Fibroblast of lung (primary cell): ENCODE data around the gene NKX2-3. TPM values are rescaled to one million over a fixed set of nuclear protein-coding genes. Genes with fewer than 3 reads are reported as not detected.

Experiments
- DNase-seq, 2 donors: peaks; one replicate each; pipeline versions ENCODE4 v3.0.0 to v3.0.0-alpha.2; 2010; ENCODE audit warnings: low read depth in 2 of 2
- H2AFZ ChIP-seq: 2 replicates; pipeline ENCODE4 v1.5.1; 2012; ENCODE audit warnings: low read length, control low read depth, inconsistent platforms
- H3K27ac ChIP-seq: 2 replicates; pipeline ENCODE4 v1.5.1; 2011; ENCODE audit warnings: low read length, control low read depth; ENCODE audit not compliant: insufficient read depth
- H3K27me3 ChIP-seq: 2 replicates; pipeline ENCODE4 v1.5.1; 2011; ENCODE audit warnings: mild to moderate bottlenecking, low read length; ENCODE audit not compliant: control insufficient read depth, insufficient read depth
- H3K36me3 ChIP-seq: 2 replicates; pipeline ENCODE4 v1.5.1; 2011; ENCODE audit warnings: low read length; ENCODE audit not compliant: control insufficient read depth, insufficient read depth
- H3K4me1 ChIP-seq: 2 replicates; pipeline ENCODE4 v1.5.1; 2011; ENCODE audit warnings: low read length; ENCODE audit not compliant: control insufficient read depth, insufficient read depth; ENCODE audit errors: extremely low read depth
- H3K4me2 ChIP-seq: 2 replicates; pipeline ENCODE4 v1.5.1; 2011; ENCODE audit warnings: low read length, control low read depth; ENCODE audit not compliant: insufficient read depth; ENCODE audit errors: extremely low read depth
- H3K4me3 ChIP-seq, 4 experiments: fragments of 200-600 bp in 1 of 4; sonication (generic) in 1 of 4; replicated peaks in 1 of 4; 2 replicates each; pipeline ENCODE4 v1.5.1; 2011 to 2016; ENCODE audit warnings: low read length in 4 of 4, low read depth in 3 of 4, mild to moderate bottlenecking in 3 of 4, control low read depth in 2 of 4, inconsistent platforms in 1 of 4, mixed read lengths in 1 of 4; ENCODE audit not compliant: insufficient read depth in 1 of 4; ENCODE audit errors: control extremely low read depth in 1 of 4
- H3K79me2 ChIP-seq: 2 replicates; pipeline ENCODE4 v1.5.1; 2012; ENCODE audit warnings: mild to moderate bottlenecking, low read length, inconsistent platforms; ENCODE audit not compliant: control insufficient read depth, insufficient read depth
- H3K9ac ChIP-seq: 2 replicates; pipeline ENCODE4 v1.5.1; 2011; ENCODE audit warnings: mild to moderate bottlenecking, low read length, control low read depth; ENCODE audit not compliant: insufficient read depth
- H3K9me3 ChIP-seq: 2 replicates; pipeline ENCODE4 v1.5.1; 2012; ENCODE audit warnings: low read depth, low read length; ENCODE audit not compliant: control insufficient read depth, insufficient read depth
- H4K20me1 ChIP-seq: 2 replicates; pipeline ENCODE4 v1.5.1; 2011; ENCODE audit warnings: low read length; ENCODE audit not compliant: control insufficient read depth, insufficient read depth; ENCODE audit errors: extremely low read depth
- CTCF ChIP-seq, 2 donors: IDR thresholded peaks in 1 of 2; conservative IDR thresholded peaks in 1 of 2; 1 replicate in 1 of 2; 2 replicates in 1 of 2; pipeline ENCODE4 v1.5.1; 2011 to 2012; ENCODE audit warnings: low read length in 2 of 2, control low read depth in 1 of 2, inconsistent platforms in 1 of 2, low read depth in 1 of 2, mild to moderate bottlenecking in 1 of 2
- EZH2 ChIP-seq: IDR thresholded peaks from 2 replicates; pipeline ENCODE4 v1.5.1; 2012; ENCODE audit warnings: low read length, control low read depth, mild to moderate bottlenecking; ENCODE audit errors: missing control alignments
- polyA plus RNA-seq, 2 donors: library from polyadenylated mRNA; depleted of rRNA in 1 of 2; stranded (reverse) in 1 of 2; unstranded in 1 of 2; fragments of >200 nt; gene quantifications; 2 replicates each; pipeline ENCODE4 v1.2.1, GENCODE V29; 2011 to 2012; ENCODE audit warnings: missing spikeins in 1 of 2
- total RNA-seq: library from RNA; depleted of rRNA; stranded (reverse); fragments of >200 nt; gene quantifications from 2 replicates; pipeline ENCODE4 v1.2.1, GENCODE V29; 2014

Gene NKX2-3
- total and polyA plus RNA-seq, 2 donors (not counting 1 experiment from before 2014, with no cell fraction given) = not detected

DNA sequence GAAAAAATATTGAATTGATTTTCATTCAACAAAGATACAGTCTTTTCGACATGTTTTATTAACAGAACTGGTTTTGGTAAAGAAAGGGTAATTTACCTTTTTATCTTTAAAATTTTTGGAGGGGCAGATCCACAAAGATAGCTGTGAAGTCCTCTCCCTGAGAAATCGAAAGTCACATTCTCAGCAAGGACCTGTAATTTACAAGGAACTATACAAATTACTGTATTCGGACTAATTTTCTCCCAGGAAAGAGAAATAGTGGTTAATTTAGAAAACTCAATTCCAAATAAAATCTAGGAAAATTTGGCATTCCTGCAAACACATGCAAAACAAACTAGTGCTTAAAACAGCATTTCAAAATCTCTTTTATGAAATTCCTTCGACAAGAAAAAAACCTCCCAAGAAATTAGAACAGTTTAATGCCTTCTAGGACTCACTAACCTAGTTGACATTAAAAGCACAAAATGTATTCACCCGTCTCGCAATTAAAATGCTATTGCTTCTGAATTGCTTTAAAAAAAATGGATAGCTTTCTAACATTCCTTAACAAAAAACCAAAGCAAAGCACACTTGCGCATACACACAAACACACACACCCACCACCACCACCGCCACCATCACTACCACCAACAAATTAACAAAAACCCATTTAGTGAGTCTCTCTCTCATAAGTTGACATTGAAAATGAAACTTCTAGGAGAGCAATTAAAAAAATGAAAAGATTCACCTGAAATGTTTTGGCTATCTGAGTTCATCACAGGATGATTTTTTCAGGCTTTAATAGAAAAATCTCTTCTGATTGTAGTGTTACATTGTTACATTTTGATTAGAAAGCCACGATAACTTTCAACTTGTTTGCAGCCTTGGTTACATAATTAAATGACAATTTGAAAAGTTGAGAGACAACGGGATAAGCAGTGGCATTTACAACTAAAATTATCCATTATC lies 4.0 kb upstream of the NKX2-3 start:
- Histone ChIP-seq H4K20me1 (peaks cover 3% of the 10 kb centered on the region), H3K4me3 (no peak overlapping the region), H3K79me2 (no peaks in the 10 kb centered on the region), H3K27ac (no peak overlapping the region), H3K9me3 (no peaks in the 10 kb centered on the region), H3K9ac (no peak overlapping the region), H3K4me1 (no peaks in the 10 kb centered on the region), H3K4me2 (no peak overlapping the region), H3K27me3 (peaks cover 89% of the 10 kb centered on the region), H3K36me3 (no peaks in the 10 kb centered on the region), H2AFZ (no peak overlapping the region)
- no peak for TF ChIP-seq EZH2
- no peak for TF ChIP-seq CTCF (conservative IDR thresholded peaks at IDR 0.05 in 1 of 2, IDR thresholded peaks at IDR 0.05 in 1 of 2; ENCODE audit: low read depth in 1 of 2, low read length in 2 of 2)
- peak in 1 of 2 donors; percentile 48 for DNase-seq

DNA sequence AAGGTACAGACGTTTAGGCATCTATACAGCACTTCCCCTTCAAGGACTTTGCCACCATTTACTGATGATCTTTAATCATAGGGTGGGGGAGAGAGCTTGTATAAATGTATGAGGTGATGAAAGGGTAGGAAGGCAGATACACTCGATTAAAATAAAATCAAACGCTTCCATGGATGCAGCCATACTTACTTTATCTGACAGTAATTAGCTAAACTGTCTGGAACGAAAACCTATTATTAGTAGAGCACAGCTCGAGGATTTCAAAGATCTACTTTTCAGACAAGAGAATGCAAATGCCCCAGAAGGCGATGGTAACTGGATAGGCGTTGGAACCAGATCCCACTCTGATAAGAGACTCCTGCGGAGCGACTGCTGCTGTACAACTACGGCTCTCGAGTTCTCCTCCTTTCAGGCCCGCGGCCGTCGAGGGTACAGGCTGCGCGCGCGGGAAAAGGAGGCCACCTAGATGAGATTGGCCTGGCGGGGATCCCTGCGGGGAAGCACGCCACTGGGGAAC lies 3.1 kb upstream of the NKX2-3 start:
- H3K9ac ChIP-seq = no peak overlapping the region
- H3K79me2 ChIP-seq = no peaks in the 10 kb centered on the region
- TF ChIP-seq CTCF (conservative IDR thresholded peaks at IDR 0.05 in 1 of 2, IDR thresholded peaks at IDR 0.05 in 1 of 2; ENCODE audit: low read depth in 1 of 2, low read length in 2 of 2) (no peak), EZH2 (peak; percentile 50)
- H3K36me3 ChIP-seq = no peaks in the 10 kb centered on the region
- no peak overlapping the region for H2AFZ ChIP-seq
- H3K4me3 ChIP-seq = no peak overlapping the region
- H3K9me3 ChIP-seq = no peaks in the 10 kb centered on the region
- H4K20me1 ChIP-seq = peaks cover 3% of the 10 kb centered on the region
- no peak overlapping the region for H3K4me2 ChIP-seq
- H3K4me1 ChIP-seq = no peaks in the 10 kb centered on the region
- no peak overlapping the region for H3K27ac ChIP-seq
- H3K27me3 ChIP-seq = peaks cover 91% of the 10 kb centered on the region
- DNase-seq = peak in 1 of 2 donors; percentile 34

DNA sequence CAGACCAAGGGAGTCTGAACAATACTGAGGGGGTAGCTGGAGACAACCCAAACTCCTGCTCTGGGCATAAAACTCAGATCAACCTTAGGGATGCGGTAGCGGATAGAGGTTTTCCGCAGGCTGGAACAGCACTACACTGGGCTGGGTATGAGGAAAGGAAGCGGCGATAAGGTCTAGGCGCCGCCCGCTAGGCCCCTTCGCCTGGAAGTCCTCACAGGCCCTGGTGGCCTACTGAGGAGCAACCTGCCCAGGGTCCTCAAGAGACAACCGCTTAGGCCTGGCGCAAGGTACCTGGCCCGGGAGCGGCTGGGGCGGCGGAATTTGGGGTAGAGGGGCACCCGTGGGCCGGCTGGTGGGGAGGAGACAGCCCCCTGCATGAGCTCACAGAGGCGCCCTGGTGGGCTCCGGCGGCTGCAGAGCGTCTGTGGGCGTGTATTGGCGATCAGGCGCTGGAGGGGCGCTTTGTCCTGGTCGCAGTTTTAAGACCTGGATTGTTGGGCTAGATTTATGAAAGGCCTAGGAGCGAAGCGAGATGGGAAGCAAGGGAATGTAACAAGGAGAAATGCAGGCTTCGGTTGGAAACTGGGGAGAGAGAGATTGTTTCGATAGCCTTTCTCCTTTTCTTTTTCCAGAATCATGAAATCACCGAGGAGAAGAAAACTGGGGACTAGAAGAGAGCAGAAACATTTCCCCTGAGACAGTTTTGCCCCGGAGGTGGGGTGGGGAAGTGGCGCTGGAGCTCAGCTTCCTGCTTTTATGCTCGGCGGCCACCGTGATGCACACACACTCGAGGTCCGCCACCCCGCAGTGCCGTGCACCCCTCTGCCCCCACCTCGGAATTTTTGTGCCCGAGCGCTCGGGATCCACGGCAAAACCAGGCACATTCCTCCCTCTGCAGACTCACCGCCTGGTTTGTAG lies 2.4 kb upstream of the NKX2-3 start:
- no peak overlapping the region for H2AFZ ChIP-seq
- no peak overlapping the region for H3K9ac ChIP-seq
- no peak overlapping the region for H3K4me2 ChIP-seq
- no peak overlapping the region for H3K27ac ChIP-seq
- no peaks in the 10 kb centered on the region for H3K9me3 ChIP-seq
- TF ChIP-seq EZH2 = peak; percentile 91
- TF ChIP-seq CTCF (conservative IDR thresholded peaks at IDR 0.05 in 1 of 2, IDR thresholded peaks at IDR 0.05 in 1 of 2; ENCODE audit: low read depth in 1 of 2, low read length in 2 of 2) = no peak
- peaks cover 93% of the 10 kb centered on the region for H3K27me3 ChIP-seq
- H3K79me2 ChIP-seq = no peaks in the 10 kb centered on the region
- no peaks in the 10 kb centered on the region for H3K36me3 ChIP-seq
- peaks cover 3% of the 10 kb centered on the region for H4K20me1 ChIP-seq
- no peak overlapping the region for H3K4me3 ChIP-seq
- H3K4me1 ChIP-seq = no peaks in the 10 kb centered on the region
- no peak for DNase-seq
